Prostate gland (tissue), 2 donors: ENCODE measurements around the gene EPHA2.

Experiments
- POLR2A ChIP-seq: fragments of 450-650 bp; IDR thresholded peaks from one replicate; pipeline ENCODE4 v1.6.1; 2016; ENCODE audit warnings: antibody characterized with exemption, mild to moderate bottlenecking
- POLR2AphosphoS5 ChIP-seq: sonication (generic); formaldehyde crosslinking; IDR thresholded peaks from one replicate; pipeline ENCODE4 v1.6.1; 2017; ENCODE audit warnings: antibody characterized with exemption
- TF ChIP-seq, protein P1 (sequence below), 4 experiments: fragments of 200-600 bp in 2 of 4; fragments of 450-650 bp in 2 of 4; sonication (generic) in 2 of 4; IDR thresholded peaks; 1 replicate in 3 of 4; 2 replicates in 1 of 4; pipeline ENCODE4 v1.5.1; 2016 to 2019; ENCODE audit warnings: antibody characterized with exemption in 4 of 4, mild to moderate bottlenecking in 2 of 4, moderate library complexity in 2 of 4

DNA sequence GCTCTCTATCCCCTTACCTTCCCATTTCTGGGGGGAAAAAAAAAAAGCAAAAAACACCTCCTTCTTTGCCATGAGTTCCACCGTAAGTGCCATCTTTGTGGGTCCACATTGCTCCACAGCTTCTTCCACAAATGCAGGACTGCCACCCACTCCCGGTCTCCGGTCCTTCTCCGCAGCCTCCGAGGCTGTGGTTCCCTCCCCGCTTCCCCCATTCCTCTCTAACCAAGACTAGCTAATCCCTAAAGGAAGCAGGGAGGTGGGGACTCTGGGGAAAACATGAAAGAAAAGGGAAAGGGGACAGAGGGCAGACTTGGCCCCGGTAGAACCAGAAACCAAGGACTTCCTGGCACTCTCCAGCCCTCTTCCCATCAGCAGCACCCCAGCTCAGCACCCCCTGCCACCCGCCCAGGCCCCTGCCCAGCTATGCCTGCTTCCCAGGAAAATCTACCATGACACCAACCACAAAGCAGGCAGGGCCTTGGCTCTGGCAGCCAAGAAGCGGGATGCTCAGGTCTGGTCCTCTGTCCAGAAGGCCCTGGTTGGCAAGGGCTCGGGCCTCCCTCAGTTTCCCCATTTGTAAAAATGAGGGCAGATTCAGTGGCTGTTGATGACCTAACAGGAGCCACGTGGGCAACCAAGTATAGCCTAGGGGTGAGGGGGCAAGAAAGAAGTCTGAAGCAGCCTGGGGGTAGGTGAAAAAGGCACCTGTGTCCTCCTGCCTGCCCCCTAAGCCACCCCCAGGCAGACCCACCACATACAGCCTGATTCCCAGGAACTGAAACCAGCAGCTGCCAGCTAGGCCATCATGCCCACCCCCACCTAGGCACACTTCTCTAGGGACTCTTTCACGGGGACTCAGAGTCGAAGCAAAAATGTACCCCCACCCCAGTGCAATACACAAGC is 2.5 kb downstream of the EPHA2 start:
- TF ChIP-seq, protein P1, sequence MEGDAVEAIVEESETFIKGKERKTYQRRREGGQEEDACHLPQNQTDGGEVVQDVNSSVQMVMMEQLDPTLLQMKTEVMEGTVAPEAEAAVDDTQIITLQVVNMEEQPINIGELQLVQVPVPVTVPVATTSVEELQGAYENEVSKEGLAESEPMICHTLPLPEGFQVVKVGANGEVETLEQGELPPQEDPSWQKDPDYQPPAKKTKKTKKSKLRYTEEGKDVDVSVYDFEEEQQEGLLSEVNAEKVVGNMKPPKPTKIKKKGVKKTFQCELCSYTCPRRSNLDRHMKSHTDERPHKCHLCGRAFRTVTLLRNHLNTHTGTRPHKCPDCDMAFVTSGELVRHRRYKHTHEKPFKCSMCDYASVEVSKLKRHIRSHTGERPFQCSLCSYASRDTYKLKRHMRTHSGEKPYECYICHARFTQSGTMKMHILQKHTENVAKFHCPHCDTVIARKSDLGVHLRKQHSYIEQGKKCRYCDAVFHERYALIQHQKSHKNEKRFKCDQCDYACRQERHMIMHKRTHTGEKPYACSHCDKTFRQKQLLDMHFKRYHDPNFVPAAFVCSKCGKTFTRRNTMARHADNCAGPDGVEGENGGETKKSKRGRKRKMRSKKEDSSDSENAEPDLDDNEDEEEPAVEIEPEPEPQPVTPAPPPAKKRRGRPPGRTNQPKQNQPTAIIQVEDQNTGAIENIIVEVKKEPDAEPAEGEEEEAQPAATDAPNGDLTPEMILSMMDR (IDR thresholded peaks at IDR 0.05): no peak
- TF ChIP-seq POLR2A: no peak
- TF ChIP-seq POLR2AphosphoS5: no peak
